ENCODE measurements around the gene FCMR.
A peak's percentile ranks its signal among the peaks of the same experiment; 100 is the strongest.

FCMR gene

DNA sequence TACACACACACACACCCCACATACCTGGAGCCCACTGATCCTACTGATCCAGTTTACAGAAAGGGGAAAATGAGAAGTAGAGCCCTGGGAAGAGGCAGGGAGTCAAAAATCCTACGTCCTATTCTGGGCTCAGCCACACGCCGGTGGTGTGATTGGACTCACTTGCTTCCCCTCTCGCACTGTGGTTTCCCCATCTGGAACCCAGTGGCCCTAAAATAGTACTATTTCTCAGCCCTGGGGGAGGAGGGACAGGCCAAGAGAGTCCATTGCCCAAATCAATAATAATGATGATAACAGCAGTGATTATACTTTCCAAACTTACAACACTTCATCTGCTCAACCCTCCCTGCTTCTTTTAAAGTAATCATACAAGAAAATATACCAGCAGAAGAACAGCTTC, 27.5 kb upstream of the FCMR start:
- no peak for TF ChIP-seq CTCF (IDR thresholded peaks at IDR 0.05)
- peak in 1 of 2 donors; percentile 31 for DNase-seq
- intact Hi-C loops (cut with DNase I; ENCODE audit: low total_unique reads) = no loop called here
- peaks cover 0 to 30% of the 10 kb centered on the region in 2 donors for H3K27me3 ChIP-seq
- H3K9me3 ChIP-seq = no peaks in the 10 kb centered on the region
- H3K4me3 ChIP-seq = no peak overlapping the region
- H3K4me1 ChIP-seq = peaks cover 0 to 4% (median 0%) of the 10 kb centered on the region in 4 donors
- H3K36me3 ChIP-seq = no peaks in the 10 kb centered on the region
- H3K27ac ChIP-seq = no peak overlapping the region

DNA sequence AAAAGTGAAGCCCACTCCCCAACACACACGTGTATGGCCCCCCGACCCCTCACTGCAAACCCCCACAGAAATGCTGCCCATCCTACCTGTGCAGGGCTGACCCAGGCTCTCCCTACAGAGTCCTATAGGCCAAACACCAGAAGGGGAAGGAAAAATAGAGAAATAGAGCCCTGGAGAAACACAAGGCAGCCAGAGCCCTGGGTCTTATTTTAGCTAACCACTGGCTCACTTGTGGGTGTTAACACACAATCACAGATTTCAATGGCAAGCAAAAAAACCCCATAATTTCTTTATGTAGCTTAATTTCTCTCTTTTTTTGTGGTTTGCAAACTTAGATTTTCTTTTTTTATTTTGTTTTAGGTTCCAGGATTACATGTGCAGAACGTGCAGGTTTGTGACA, 25.5 kb upstream of the FCMR start:
- Histone ChIP-seq H3K27me3 (peaks cover 0 to 30% of the 10 kb centered on the region in 2 donors), H3K4me3 (no peak overlapping the region), H3K36me3 (no peaks in the 10 kb centered on the region), H3K4me1 (no peaks in the 10 kb centered on the region), H3K27ac (no peak overlapping the region), H3K9me3 (no peaks in the 10 kb centered on the region)
- no peak for DNase-seq
- intact Hi-C loops (cut with DNase I; ENCODE audit: low total_unique reads) = no loop called here
- TF ChIP-seq CTCF (IDR thresholded peaks at IDR 0.05) = no peak

GRCh38 chr1:206946261-206946660, 24.5 kb upstream of the FCMR start, which contains the start of gene PIGR:
Gene PIGR, minus strand, starts transcription at chr1:206946466. Its CDS starts 5,935 bp downstream, at chr1:206940531.
- Histone ChIP-seq H3K4me3 (no peak within 1 kb of the TSS), H3K36me3 (no peaks in the 10 kb centered on the region), H3K27ac (no peak within 1 kb of the TSS), H3K9me3 (no peaks in the 10 kb centered on the region), H3K4me1 (no peaks in the 10 kb centered on the region), H3K27me3 (peaks cover 0 to 30% of the 10 kb centered on the region in 2 donors)
- intact Hi-C loops (cut with DNase I; ENCODE audit: low total_unique reads) = no loop called here
- DNase-seq = no peak
- TF ChIP-seq CTCF (IDR thresholded peaks at IDR 0.05) = no peak

DNA sequence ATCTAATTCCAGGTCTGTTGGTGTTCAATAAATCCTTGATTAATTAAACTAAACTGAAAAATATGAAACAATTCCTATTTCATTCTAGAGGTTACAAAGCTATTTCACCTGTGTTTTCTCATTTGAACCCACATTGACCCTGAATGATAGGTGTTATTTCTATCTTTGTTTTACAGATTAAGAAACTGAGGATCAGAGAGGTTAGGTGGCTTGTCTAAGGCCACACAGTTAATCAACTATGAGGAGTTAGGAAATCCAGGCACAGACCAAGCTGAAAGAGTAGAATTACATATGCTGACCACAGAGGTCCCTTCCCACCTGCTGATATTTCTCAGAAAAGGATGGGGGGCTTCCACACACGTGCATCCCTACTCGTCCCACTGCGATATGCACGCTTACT, 24.0 kb upstream of the FCMR start:
- Histone ChIP-seq H3K36me3 (no peaks in the 10 kb centered on the region), H3K9me3 (no peaks in the 10 kb centered on the region), H3K4me1 (no peaks in the 10 kb centered on the region), H3K27me3 (peaks cover 0 to 30% of the 10 kb centered on the region in 2 donors), H3K27ac (no peak overlapping the region), H3K4me3 (no peak overlapping the region)
- DNase-seq = no peak
- intact Hi-C loops (cut with DNase I; ENCODE audit: low total_unique reads) = no loop called here
- TF ChIP-seq CTCF (IDR thresholded peaks at IDR 0.05) = no peak

DNA sequence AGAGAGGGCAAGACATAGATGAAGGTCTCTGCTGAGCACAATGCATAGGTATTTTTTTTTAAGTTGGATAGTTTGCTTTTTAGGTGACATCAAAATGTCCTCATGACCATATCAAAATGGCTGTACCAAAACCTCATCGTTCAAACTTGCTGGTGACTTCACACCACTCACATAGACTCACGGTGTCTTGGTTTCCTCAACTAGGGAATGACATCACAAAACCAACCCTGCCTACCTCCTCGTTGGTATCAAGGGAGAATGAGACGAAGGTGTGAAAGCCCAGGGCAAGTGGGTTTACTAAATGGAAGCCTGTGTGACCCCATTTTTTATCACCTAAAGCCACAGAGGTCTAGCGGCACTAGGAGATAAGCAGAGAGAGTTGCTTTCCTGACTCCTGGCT, 23.0 kb upstream of the FCMR start:
- no peak for TF ChIP-seq CTCF (IDR thresholded peaks at IDR 0.05)
- no peak overlapping the region for H3K4me3 ChIP-seq

More for the DNA sequence above, 23.0 kb upstream of the FCMR start:
- intact Hi-C loops (cut with DNase I; ENCODE audit: low total_unique reads) = no loop called here
- H3K27ac ChIP-seq = no peak overlapping the region
- no peaks in the 10 kb centered on the region for H3K9me3 ChIP-seq
- no peak for DNase-seq
- H3K36me3 ChIP-seq = no peaks in the 10 kb centered on the region
- H3K4me1 ChIP-seq = no peaks in the 10 kb centered on the region
- H3K27me3 ChIP-seq = peaks cover 0 to 27% of the 10 kb centered on the region in 2 donors

All from tibial artery (tissue), 4 donors.